CD4-positive, alpha-beta memory T cell (primary cell): ENCODE results near the gene DDX41. TPM values are rescaled to one million over a fixed set of nuclear protein-coding genes. Genes with fewer than 3 reads are reported as not detected.

Source experiments
- CTCF ChIA-PET: fragments of 350-600 bp; sonication (Branson Sonifier 250); formaldehyde crosslinking; loops from one replicate; lab custom pipeline; 2021; ENCODE audit warnings: inconsistent platforms; ENCODE audit not compliant: partially characterized antibody; lab: Charles Lee
- POLR2A ChIA-PET: fragments of 350-600 bp; sonication (Branson Sonifier 250); formaldehyde crosslinking; loops from one replicate; lab custom pipeline; 2021; ENCODE audit not compliant: partially characterized antibody; lab: Charles Lee
- DNase-seq, 5 donors: peaks; one replicate each; pipeline versions ENCODE4 v3.0.0 to v3.0.0-alpha.2; 2020 to 2022; ENCODE audit warnings: mixed read lengths in 1 of 5
- H3K27ac ChIP-seq: one replicate; pipeline ENCODE4 v1.7.0; 2013; ENCODE audit warnings: low read depth, low read length
- H3K27me3 ChIP-seq: 2 replicates; pipeline ENCODE4 v1.7.0; 2013; ENCODE audit warnings: mild to moderate bottlenecking, low read length, moderate library complexity; ENCODE audit not compliant: insufficient read depth
- H3K36me3 ChIP-seq: 2 replicates; pipeline ENCODE4 v1.7.0; 2013; ENCODE audit warnings: mild to moderate bottlenecking, low read length, moderate library complexity; ENCODE audit not compliant: insufficient read depth
- H3K4me1 ChIP-seq: 2 replicates; pipeline ENCODE4 v1.7.0; 2013; ENCODE audit warnings: mild to moderate bottlenecking, low read length, moderate library complexity; ENCODE audit not compliant: insufficient read depth
- H3K4me3 ChIP-seq, 2 donors: one replicate each; pipeline ENCODE4 v1.7.0; 2013; ENCODE audit warnings: low read length in 2 of 2, mild to moderate bottlenecking in 1 of 2
- H3K9me3 ChIP-seq, 2 donors: one replicate each; pipeline ENCODE4 v1.7.0; 2013; ENCODE audit warnings: low read length in 2 of 2, control low read depth in 1 of 2; ENCODE audit not compliant: control insufficient read depth in 1 of 2
- H3K27ac Mint-ChIP-seq, 7 donors: one replicate each; pipeline ENCODE4 v1.8.0; 2020 to 2021; ENCODE audit warnings: mixed read lengths in 7 of 7, mild to moderate bottlenecking in 6 of 7, inconsistent platforms in 3 of 7, moderate library complexity in 3 of 7
- H3K27me3 Mint-ChIP-seq, 2 donors: one replicate each; pipeline ENCODE4 v1.8.0; 2020 to 2021; ENCODE audit warnings: mixed read lengths in 2 of 2
- H3K36me3 Mint-ChIP-seq, 2 donors: one replicate each; pipeline ENCODE4 v1.8.0; 2020 to 2021; ENCODE audit warnings: mixed read lengths in 2 of 2, inconsistent platforms in 1 of 2, mild to moderate bottlenecking in 1 of 2
- H3K4me1 Mint-ChIP-seq, 4 donors: one replicate each; pipeline ENCODE4 v1.8.0; 2020 to 2021; ENCODE audit warnings: mixed read lengths in 4 of 4, mild to moderate bottlenecking in 1 of 4
- H3K4me3 Mint-ChIP-seq, 8 donors: one replicate each; pipeline ENCODE4 v1.8.0; 2020 to 2021; ENCODE audit warnings: mixed read lengths in 8 of 8, mild to moderate bottlenecking in 7 of 8, moderate library complexity in 6 of 8, inconsistent platforms in 3 of 8
- H3K9me3 Mint-ChIP-seq, 8 donors: one replicate each; pipeline ENCODE4 v1.8.0; 2020 to 2021; ENCODE audit warnings: mixed read lengths in 8 of 8, mild to moderate bottlenecking in 5 of 8, inconsistent platforms in 3 of 8, moderate library complexity in 1 of 8
- intact Hi-C: fragments of 100-400 bp; cut with micrococcal nuclease; formaldehyde crosslinking; loops from one replicate; pipeline ENCODE4 v1.15.1; 2023
- polyA plus RNA-seq, 2 donors: library from polyadenylated mRNA; unstranded; fragments of 300-500 nt; fragmentation: Illumina TruSeq; gene quantifications; one replicate each; pipeline ENCODE4 v1.2.3, GENCODE V29; 2021
- total RNA-seq, 2 experiments: library from RNA; stranded (reverse); gene quantifications; one replicate each; pipeline ENCODE4 v1.2.3, GENCODE V29; 2021

DDX41 gene
- total and polyA plus RNA-seq, 4 experiments from 2014 or later, result 47.6 to 80.3 (median 62.0) TPM

DNA sequence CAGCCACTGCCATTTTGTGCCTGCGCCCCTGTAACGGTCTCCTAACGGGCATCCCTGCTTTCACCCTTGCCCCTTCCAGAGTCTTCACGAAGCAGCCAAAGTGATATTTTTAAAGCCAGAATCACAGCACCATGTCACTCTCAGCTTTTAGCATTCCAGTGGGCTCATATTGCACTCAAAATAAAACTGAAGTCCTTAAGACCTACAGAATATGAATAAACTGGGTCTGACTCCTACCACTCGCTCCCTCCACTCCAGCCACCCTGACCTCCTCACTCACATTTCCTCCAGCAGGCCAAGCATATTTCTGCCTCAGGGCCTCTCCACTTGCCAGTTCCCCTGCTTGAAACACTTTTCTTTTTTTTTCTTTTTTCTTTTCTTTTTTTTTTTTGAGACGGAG is 16.9 kb downstream of the DDX41 start:
- H3K9me3 ChIP-seq, result no peaks in the 10 kb centered on the region
- DNase-seq, result no peak
- Mint-ChIP-seq H3K27ac (peak overlapping the region in 1 of 7 donors; percentile 24), H3K36me3 (no peaks in the 10 kb centered on the region), H3K4me3 (peak overlapping the region in 4 of 8 donors; percentile 3 to 68 (median 46)), H3K27me3 (no peaks in the 10 kb centered on the region), H3K9me3 (no peaks in the 10 kb centered on the region), H3K4me1 (peaks cover 8 to 26% (median 18%) of the 10 kb centered on the region in 4 donors)
- no peaks in the 10 kb centered on the region for H3K27me3 ChIP-seq
- POLR2A ChIA-PET, result interaction anchor here (1.9 to 2.9 kb wide), 3 partner anchors 16 to 110 kb away, joined by 7 to 14 read pairs (median 12); partner anchors contain the start of gene DDX41
- no peak overlapping the region for H3K4me3 ChIP-seq
- CTCF ChIA-PET, result interaction anchor here (1.1 to 7.9 kb wide), 10 partner anchors 16 to 190 kb away, joined by 3 to 110 read pairs (median 17); partner anchors contain the start of gene DDX41
- intact Hi-C loops, result loop anchor here (2.0 kb wide), 1 partner anchor 191 kb away; no protein-coding TSS in a partner anchor
- peaks cover 6% of the 10 kb centered on the region for H3K4me1 ChIP-seq
- no peaks in the 10 kb centered on the region for H3K36me3 ChIP-seq
- H3K27ac ChIP-seq, result no peak overlapping the region

- Histone ChIP-seq H3K4me3 (peak overlapping the region; percentile 65 to 75), H3K9me3 (no peaks in the 10 kb centered on the region), H3K36me3 (no peaks in the 10 kb centered on the region), H3K4me1 (peaks cover 11% of the 10 kb centered on the region), H3K27ac (peak overlapping the region; percentile 49), H3K27me3 (no peaks in the 10 kb centered on the region)
- intact Hi-C loops, result no loop called here
- DNase-seq, result no peak
- Mint-ChIP-seq H3K27ac (peak overlapping the region; percentile 57 to 92 (median 85)), H3K4me1 (peaks cover 8 to 26% (median 18%) of the 10 kb centered on the region in 4 donors), H3K27me3 (no peaks in the 10 kb centered on the region), H3K9me3 (no peaks in the 10 kb centered on the region), H3K36me3 (no peaks in the 10 kb centered on the region), H3K4me3 (peak overlapping the region; percentile 84 to 93 (median 88))
- POLR2A ChIA-PET, result interaction anchor here (0.6 to 2.2 kb wide), 11 partner anchors 18 to 195 kb away, joined by 3 to 19 read pairs (median 4); partner anchors contain the start of genes DDX41, GRK6, PRELID1 and PRR7
- CTCF ChIA-PET, result interaction anchor here (0.6 to 7.9 kb wide), 15 partner anchors 8 to 222 kb away, joined by 3 to 110 read pairs (median 3); no protein-coding TSS in a partner anchor
Measured at GRCh38 chr5:177498013-177498787, 18.6 kb downstream of the DDX41 start.

- H3K27me3 ChIP-seq, result no peaks in the 10 kb centered on the region
- peak within 1 kb of the TSS; percentile 49 for H3K27ac ChIP-seq
- peak within 1 kb of the TSS; percentile 57 to 92 (median 85) for H3K27ac Mint-ChIP-seq
- no peaks in the 10 kb centered on the region for H3K36me3 Mint-ChIP-seq
- no peaks in the 10 kb centered on the region for H3K9me3 Mint-ChIP-seq
- peak within 1 kb of the TSS; percentile 84 to 93 (median 88) for H3K4me3 Mint-ChIP-seq
- ChIA-PET CTCF (interaction anchor here (0.6 to 7.9 kb wide), 13 partner anchors 9 to 221 kb away, joined by 3 to 110 read pairs (median 4); no protein-coding TSS in a partner anchor), POLR2A (interaction anchor here (0.6 to 2.2 kb wide), 15 partner anchors 19 to 232 kb away, joined by 3 to 19 read pairs (median 4); partner anchors contain the start of genes DDX41, GRK6, PRELID1 and PRR7)
- H3K4me1 ChIP-seq, result peaks cover 11% of the 10 kb centered on the region
- H3K9me3 ChIP-seq, result no peaks in the 10 kb centered on the region
- intact Hi-C loops, result loop anchor here (1.0 to 2.0 kb wide), 8 partner anchors 20 to 381 kb away; partner anchors contain the start of gene GRK6
- peaks cover 8 to 26% (median 20%) of the 10 kb centered on the region in 4 donors for H3K4me1 Mint-ChIP-seq
- H3K36me3 ChIP-seq, result no peaks in the 10 kb centered on the region
- peak within 1 kb of the TSS; percentile 65 to 75 for H3K4me3 ChIP-seq
- peak; percentile 91 to 94 (median 92) for DNase-seq
- no peaks in the 10 kb centered on the region for H3K27me3 Mint-ChIP-seq
Measured at GRCh38 chr5:177497292-177498012, 19.3 kb downstream of the DDX41 start, which contains the start of gene PDLIM7. Gene PDLIM7, minus strand, starts transcription at chr5:177497604. Its CDS starts 1,092 bp downstream, at chr5:177496512.

DNA sequence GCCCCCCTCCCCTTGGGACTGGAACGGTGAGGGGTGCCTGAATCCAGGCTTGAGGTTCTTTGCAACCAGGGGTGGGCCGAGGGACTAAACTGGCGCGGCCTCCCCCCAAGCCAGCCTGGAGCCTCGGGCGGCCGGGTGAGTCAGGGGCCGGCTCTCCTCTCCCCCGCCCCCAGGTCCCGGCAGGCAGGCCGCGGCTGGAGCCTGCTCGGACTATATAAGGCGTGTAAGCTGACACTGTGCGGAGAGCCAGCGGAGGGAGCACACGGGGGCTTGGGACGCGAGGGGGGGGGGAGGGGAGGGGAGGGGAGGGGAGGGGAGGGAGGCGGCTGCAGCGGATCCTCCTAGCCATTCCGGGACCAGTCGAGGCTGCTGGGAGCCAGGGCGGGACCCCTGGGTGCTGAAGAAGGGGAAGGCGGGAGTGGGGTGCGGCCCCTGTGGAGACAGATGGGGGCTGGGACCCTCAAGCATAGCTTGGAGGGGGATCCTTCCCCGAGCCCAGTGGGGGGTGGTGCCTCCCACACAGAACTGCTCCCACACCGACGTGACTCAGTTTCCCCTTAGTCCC is 20.0 kb downstream of the DDX41 start:
- Mint-ChIP-seq H3K4me1 (peaks cover 8 to 26% (median 20%) of the 10 kb centered on the region in 4 donors), H3K36me3 (no peaks in the 10 kb centered on the region), H3K9me3 (no peaks in the 10 kb centered on the region), H3K4me3 (peak overlapping the region in 5 of 8 donors; percentile 4 to 89 (median 72)), H3K27me3 (no peaks in the 10 kb centered on the region), H3K27ac (no peak overlapping the region)
- DNase-seq, result no peak
- intact Hi-C loops, result loop anchor here (1.0 to 2.0 kb wide), 8 partner anchors 20 to 380 kb away; partner anchors contain the start of gene GRK6
- Histone ChIP-seq H3K36me3 (no peaks in the 10 kb centered on the region), H3K27ac (peak overlapping the region; percentile 49), H3K4me3 (peak overlapping the region in 1 of 2 donors; percentile 75), H3K9me3 (no peaks in the 10 kb centered on the region), H3K4me1 (peaks cover 11% of the 10 kb centered on the region), H3K27me3 (no peaks in the 10 kb centered on the region)
- ChIA-PET POLR2A (interaction anchor here (0.7 to 2.2 kb wide), 13 partner anchors 20 to 193 kb away, joined by 3 to 19 read pairs (median 4); partner anchors contain the start of genes DDX41, GRK6, PRELID1 and PRR7), CTCF (interaction anchor here (0.9 to 7.9 kb wide), 11 partner anchors 9 to 187 kb away, joined by 3 to 110 read pairs (median 6); no protein-coding TSS in a partner anchor)

DNA sequence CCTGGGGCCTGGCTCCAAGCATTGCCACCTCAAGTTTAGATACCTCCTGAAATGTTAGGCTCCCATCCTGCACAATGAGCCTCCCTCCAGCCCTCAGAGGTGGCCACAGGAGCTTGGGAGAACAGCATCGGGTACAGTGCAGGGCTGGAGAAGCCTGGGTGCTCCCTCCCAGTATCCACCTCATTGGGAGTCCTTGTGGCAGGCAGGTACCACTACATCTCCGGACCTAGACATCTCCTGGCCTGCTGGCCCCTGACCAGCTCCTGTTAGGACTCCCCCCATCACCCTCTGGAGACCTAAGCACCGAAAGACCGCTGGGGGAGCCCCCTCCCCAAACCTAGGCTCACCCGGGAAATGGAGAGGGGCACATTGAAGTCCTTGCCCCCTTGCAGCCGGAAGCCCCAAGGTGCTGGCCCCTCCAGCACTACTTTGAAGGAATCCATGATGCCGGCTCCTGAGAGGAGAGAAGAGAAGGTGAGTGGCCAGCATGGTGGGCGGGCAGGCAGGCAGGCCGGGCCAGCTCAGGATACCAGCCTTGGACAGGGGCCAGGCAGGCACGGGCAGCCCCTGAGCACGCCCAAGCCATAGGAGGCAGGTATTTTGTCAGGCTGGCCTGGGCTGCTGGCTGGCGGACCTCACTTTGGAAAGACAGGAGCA is 20.6 kb downstream of the DDX41 start:
- intact Hi-C loops, result loop anchor here (2.0 kb wide), 2 partner anchors 21 to 379 kb away; no protein-coding TSS in a partner anchor
- Mint-ChIP-seq H3K27me3 (no peaks in the 10 kb centered on the region), H3K27ac (peak overlapping the region in 1 of 7 donors; percentile 29), H3K4me3 (peak overlapping the region in 5 of 8 donors; percentile 8 to 74 (median 49)), H3K36me3 (no peaks in the 10 kb centered on the region), H3K4me1 (peaks cover 8 to 26% (median 20%) of the 10 kb centered on the region in 4 donors), H3K9me3 (no peaks in the 10 kb centered on the region)
- ChIA-PET POLR2A (interaction anchor here (1.2 to 1.9 kb wide), 3 partner anchors 24 to 193 kb away, joined by 3 to 4 read pairs (median 4); partner anchors contain the start of genes PRELID1 and RAB24), CTCF (interaction anchor here (1.3 to 3.3 kb wide), 2 partner anchors 91 to 187 kb away, joined by 3 to 14 read pairs; no protein-coding TSS in a partner anchor)
- Histone ChIP-seq H3K36me3 (no peaks in the 10 kb centered on the region), H3K27ac (no peak overlapping the region), H3K9me3 (no peaks in the 10 kb centered on the region), H3K4me3 (no peak overlapping the region), H3K27me3 (no peaks in the 10 kb centered on the region), H3K4me1 (peaks cover 11% of the 10 kb centered on the region)
- DNase-seq, result no peak
